ENCODE results near the gene PTPRD.

The PTPRD gene

GRCh38 chr9:10562581-10563343, 50.0 kb downstream of the PTPRD start:
- no peak for TF ChIP-seq REST (IDR thresholded peaks at IDR 0.05; ENCODE audit: insufficient read depth in 1 of 2, low read depth in 2 of 2, low read length in 2 of 2)
- TF ChIP-seq SIN3A (IDR thresholded peaks at IDR 0.05; ENCODE audit: borderline replicate concordance, insufficient read depth, low read length), result no peak
- no peak for TF ChIP-seq TAF1 (IDR thresholded peaks at IDR 0.05; ENCODE audit: borderline replicate concordance, insufficient read depth, low read length)
- no peak for TF ChIP-seq POLR2AphosphoS5 (IDR thresholded peaks at IDR 0.05; ENCODE audit: low read depth, low read length)
- TF ChIP-seq FOXP2 (optimal IDR thresholded peaks at IDR 0.05; ENCODE audit: borderline replicate concordance, extremely low read depth, extremely low read length, insufficient read depth), result no peak

DNA sequence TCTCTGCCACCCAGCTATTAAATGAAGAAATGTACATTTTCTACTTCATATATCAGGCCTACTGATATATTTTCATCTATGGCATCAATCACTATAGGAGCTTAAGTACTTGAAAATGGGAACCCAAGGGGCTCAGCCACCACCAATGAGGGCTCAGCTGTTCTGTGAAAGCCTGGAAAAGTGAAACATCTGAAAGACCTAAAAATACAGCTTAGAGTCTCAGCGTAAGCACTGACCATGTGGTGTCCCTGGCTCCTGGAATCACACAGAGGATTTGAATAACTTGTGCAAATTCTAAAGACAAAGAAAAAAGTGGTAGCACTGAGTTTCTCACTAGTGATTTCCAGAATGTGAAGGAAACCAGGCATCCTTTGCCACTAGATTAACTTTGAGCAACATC, 64.5 kb downstream of the PTPRD start:
- TF ChIP-seq FOXP2 (optimal IDR thresholded peaks at IDR 0.05; ENCODE audit: borderline replicate concordance, extremely low read depth, extremely low read length, insufficient read depth) (no peak), POLR2AphosphoS5 (IDR thresholded peaks at IDR 0.05; ENCODE audit: low read depth, low read length) (no peak), REST (IDR thresholded peaks at IDR 0.05; ENCODE audit: insufficient read depth in 1 of 2, low read depth in 2 of 2, low read length in 2 of 2) (no peak), TAF1 (IDR thresholded peaks at IDR 0.05; ENCODE audit: borderline replicate concordance, insufficient read depth, low read length) (no peak), SIN3A (IDR thresholded peaks at IDR 0.05; ENCODE audit: borderline replicate concordance, insufficient read depth, low read length) (no peak)

- no peak for TF ChIP-seq SIN3A (IDR thresholded peaks at IDR 0.05; ENCODE audit: borderline replicate concordance, insufficient read depth, low read length)
- TF ChIP-seq POLR2AphosphoS5 (IDR thresholded peaks at IDR 0.05; ENCODE audit: low read depth, low read length), result no peak
- TF ChIP-seq REST (IDR thresholded peaks at IDR 0.05; ENCODE audit: insufficient read depth in 1 of 2, low read depth in 2 of 2, low read length in 2 of 2), result no peak
- TF ChIP-seq FOXP2 (optimal IDR thresholded peaks at IDR 0.05; ENCODE audit: borderline replicate concordance, extremely low read depth, extremely low read length, insufficient read depth), result no peak
- TF ChIP-seq TAF1 (IDR thresholded peaks at IDR 0.05; ENCODE audit: borderline replicate concordance, insufficient read depth, low read length), result no peak
Measured at GRCh38 chr9:10538073-10538472, 74.7 kb downstream of the PTPRD start.

DNA sequence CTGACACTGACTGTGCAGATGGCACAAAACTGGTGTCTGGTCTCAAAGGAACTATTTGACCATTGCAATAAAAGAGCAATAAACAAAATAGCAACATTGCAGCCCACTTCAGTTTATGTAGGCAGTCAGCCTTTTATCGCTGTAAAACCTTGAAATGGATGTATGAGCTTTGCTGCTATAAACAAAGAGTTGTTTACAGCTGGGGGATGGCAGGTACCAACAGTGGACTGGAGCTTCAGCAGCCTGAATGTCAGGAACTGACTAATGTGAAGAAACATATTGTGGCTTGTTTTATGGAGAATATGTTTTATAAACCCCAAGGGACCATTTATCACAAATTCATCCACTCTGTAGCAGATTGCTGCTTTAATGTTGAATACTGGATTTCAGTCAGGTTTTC, 78.0 kb downstream of the PTPRD start:
- no peak for TF ChIP-seq SIN3A (IDR thresholded peaks at IDR 0.05; ENCODE audit: borderline replicate concordance, insufficient read depth, low read length)
- TF ChIP-seq FOXP2 (optimal IDR thresholded peaks at IDR 0.05; ENCODE audit: borderline replicate concordance, extremely low read depth, extremely low read length, insufficient read depth), result no peak

GRCh38 chr9:10525972-10526371, 86.8 kb downstream of the PTPRD start:
- TF ChIP-seq POLR2AphosphoS5 (IDR thresholded peaks at IDR 0.05; ENCODE audit: low read depth, low read length) (no peak), SIN3A (IDR thresholded peaks at IDR 0.05; ENCODE audit: borderline replicate concordance, insufficient read depth, low read length) (no peak), REST (IDR thresholded peaks at IDR 0.05; ENCODE audit: insufficient read depth in 1 of 2, low read depth in 2 of 2, low read length in 2 of 2) (no peak), FOXP2 (optimal IDR thresholded peaks at IDR 0.05; ENCODE audit: borderline replicate concordance, extremely low read depth, extremely low read length, insufficient read depth) (no peak), TAF1 (IDR thresholded peaks at IDR 0.05; ENCODE audit: borderline replicate concordance, insufficient read depth, low read length) (no peak)

All from PFSK-1 (cell line).